T-cell (primary cell): ENCODE data around the gene ADH5. TPM values are rescaled to one million over a fixed set of nuclear protein-coding genes. Genes with fewer than 3 reads are reported as not detected.

Experiments used
- ATAC-seq, 4 experiments: fragments of 200-7000 bp in 3 of 4; fragments of 150-1000 bp in 1 of 4; cut with Tn5 transposase; replicated peaks in 1 of 4; 1 replicate in 3 of 4; 2 replicates in 1 of 4; pipeline ENCODE4 v1.10.0; 2021; ENCODE audit warnings: moderate library complexity in 3 of 4, mild to moderate bottlenecking in 2 of 4, moderate number of reproducible peaks in 1 of 4
- CTCF ChIA-PET, 2 donors: fragments of 300-600 bp; sonication (Branson Sonifier 250); formaldehyde crosslinking; loops; one replicate each; lab custom pipeline; 2022; ENCODE audit warnings: antibody characterized with exemption in 2 of 2; lab: Charles Lee
- POLR2A ChIA-PET, 2 donors: fragments of 300-600 bp; sonication (Branson Sonifier 250); formaldehyde crosslinking; loops; one replicate each; lab custom pipeline; 2022; ENCODE audit warnings: antibody characterized with exemption in 2 of 2; lab: Charles Lee
- DNase-seq, 35 experiments: peaks; one replicate each; pipeline versions ENCODE4 v3.0.0 to v3.0.0-alpha.2; 2013 to 2023
- H3K27ac ChIP-seq: one replicate; pipeline ENCODE4 v1.5.1; 2013; ENCODE audit warnings: low read length
- H3K27me3 ChIP-seq, 2 experiments: replicated peaks in 1 of 2; 1 replicate in 1 of 2; 2 replicates in 1 of 2; pipeline versions ENCODE4 v1.6.1 to v1.7.0; 2013; ENCODE audit warnings: low read length in 1 of 2, mixed read lengths in 1 of 2; ENCODE audit not compliant: control insufficient read depth in 2 of 2, insufficient read depth in 2 of 2; ENCODE audit errors: extremely low read depth in 1 of 2
- H3K36me3 ChIP-seq, 2 donors: 1 replicate in 1 of 2; 2 replicates in 1 of 2; pipeline versions ENCODE4 v1.6.1 to v1.7.0; 2013; ENCODE audit warnings: low read length in 1 of 2; ENCODE audit not compliant: control insufficient read depth in 2 of 2, insufficient read depth in 1 of 2; ENCODE audit errors: extremely low read depth in 1 of 2
- H3K4me1 ChIP-seq, 2 experiments: 1 replicate in 1 of 2; 2 replicates in 1 of 2; pipeline versions ENCODE4 v1.6.1 to v1.7.0; 2013; ENCODE audit warnings: low read length in 2 of 2, mixed read lengths in 1 of 2; ENCODE audit not compliant: insufficient read depth in 2 of 2, control insufficient read depth in 1 of 2; ENCODE audit errors: extremely low read depth in 1 of 2
- H3K4me3 ChIP-seq, 2 donors: 1 replicate in 1 of 2; 2 replicates in 1 of 2; pipeline versions ENCODE4 v1.5.1 to v1.7.0; 2013; ENCODE audit warnings: mild to moderate bottlenecking in 2 of 2, low read length in 1 of 2, moderate library complexity in 1 of 2; ENCODE audit not compliant: control insufficient read depth in 1 of 2; ENCODE audit errors: extremely low read depth in 1 of 2
- H3K9me3 ChIP-seq: 2 replicates; pipeline ENCODE4 v1.7.0; 2013
- H3K27ac Mint-ChIP-seq, 2 donors: one replicate each; pipeline ENCODE4 v1.8.0; 2020 to 2021; ENCODE audit warnings: mild to moderate bottlenecking in 2 of 2, mixed read lengths in 2 of 2
- H3K27me3 Mint-ChIP-seq, 2 donors: one replicate each; pipeline ENCODE4 v1.8.0; 2021 to 2022; ENCODE audit warnings: mixed read lengths in 2 of 2
- H3K36me3 Mint-ChIP-seq: one replicate; pipeline ENCODE4 v1.8.0; 2021; ENCODE audit warnings: mixed read lengths
- H3K4me1 Mint-ChIP-seq, 3 donors: one replicate each; pipeline ENCODE4 v1.8.0; 2020 to 2022; ENCODE audit warnings: mixed read lengths in 3 of 3, mild to moderate bottlenecking in 1 of 3
- H3K4me3 Mint-ChIP-seq, 3 donors: one replicate each; pipeline ENCODE4 v1.8.0; 2020 to 2022; ENCODE audit warnings: mild to moderate bottlenecking in 3 of 3, mixed read lengths in 3 of 3, moderate library complexity in 3 of 3
- H3K9me3 Mint-ChIP-seq, 3 donors: one replicate each; pipeline ENCODE4 v1.8.0; 2020 to 2022; ENCODE audit warnings: mixed read lengths in 3 of 3
- WGBS: methylation state at CpG from one replicate; pipeline ENCODE4 v1.1.5; 2013; ENCODE audit warnings: missing lambda C conversion rate; ENCODE audit not compliant: insufficient coverage; 5-methylcytosine and 5-hydroxymethylcytosine counted together
- total RNA-seq, 35 experiments: library from RNA in 6 of 35; stranded (reverse) in 6 of 35; fragments of 120-200 nt in 1 of 35; gene quantifications; one replicate each; pipeline versions ENCODE4 v1.2.1 to v1.2.4 and lab custom pipeline; 2013 to 2026

The ADH5 gene
- total RNA-seq, 5 donors from 2014 or later (not counting 1 experiment from before 2014, with no cell fraction given): 51.1 to 80.6 (median 70.5) TPM

DNA sequence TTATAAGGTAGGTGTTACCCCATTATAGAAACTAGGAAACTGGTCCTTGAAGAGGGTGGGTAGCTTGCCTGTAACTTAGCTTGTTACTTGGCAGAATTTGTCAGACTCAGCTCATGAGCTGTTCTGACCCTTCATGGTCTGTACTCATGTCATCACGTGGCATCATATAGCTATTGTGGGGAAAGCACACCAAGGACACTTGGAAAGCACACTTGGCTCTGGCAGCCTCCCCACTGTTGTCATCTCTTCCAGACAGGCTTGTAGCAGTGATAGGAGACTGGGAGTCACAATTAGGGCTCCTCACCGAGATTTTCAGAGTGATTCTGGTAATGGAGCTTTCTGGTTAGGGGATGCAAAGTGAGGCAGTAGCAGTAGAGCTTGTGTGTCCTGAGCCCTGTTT is 30.4 kb downstream of the ADH5 start:
- Mint-ChIP-seq H3K36me3 (peaks cover 36% of the 10 kb centered on the region), H3K27ac (no peak overlapping the region), H3K4me3 (no peak overlapping the region), H3K4me1 (peaks cover 8 to 13% (median 10%) of the 10 kb centered on the region in 3 donors), H3K9me3 (no peaks in the 10 kb centered on the region), H3K27me3 (no peaks in the 10 kb centered on the region)
- H3K4me1 ChIP-seq: no peaks in the 10 kb centered on the region
- H3K4me3 ChIP-seq: no peak overlapping the region
- ChIA-PET POLR2A (interaction anchor here in 1 of 2 donors (2.9 kb wide), 1 partner anchor 62 kb away, joined by 8 read pairs; the partner anchor contains the start of gene METAP1), CTCF (interaction anchor here (0.6 to 4.4 kb wide), 6 partner anchors 63 to 616 kb away, joined by 3 to 105 read pairs (median 3); partner anchors contain the start of gene METAP1 (in 2 of the 2))
- H3K27ac ChIP-seq: no peak overlapping the region
- H3K27me3 ChIP-seq: no peaks in the 10 kb centered on the region
- no peaks in the 10 kb centered on the region for H3K9me3 ChIP-seq
- ATAC-seq (no peak), DNase-seq (no peak)
- 100% methylated on average over 1 of the region's 2 CpGs for WGBS
- peaks cover 0 to 32% of the 10 kb centered on the region in 2 donors for H3K36me3 ChIP-seq

- no peak overlapping the region for H3K4me3 Mint-ChIP-seq
- Histone ChIP-seq H3K4me1 (no peaks in the 10 kb centered on the region), H3K9me3 (no peaks in the 10 kb centered on the region), H3K4me3 (no peak overlapping the region), H3K27ac (no peak overlapping the region), H3K27me3 (no peaks in the 10 kb centered on the region), H3K36me3 (peaks cover 0 to 44% of the 10 kb centered on the region in 2 donors)
- WGBS: 17% methylated on average over 1 of the region's 3 CpGs
- ChIA-PET CTCF (interaction anchor here (1.0 to 2.4 kb wide), 4 partner anchors 43 to 59 kb away, joined by 3 to 17 read pairs (median 5); partner anchors contain the start of gene METAP1 (in 2 of the 2)), POLR2A (no interaction called here)
- DNase-seq: no peak
- H3K27me3 Mint-ChIP-seq: no peaks in the 10 kb centered on the region
- H3K9me3 Mint-ChIP-seq: no peaks in the 10 kb centered on the region
- ATAC-seq: no peak
- peaks cover 8 to 24% (median 19%) of the 10 kb centered on the region in 3 donors for H3K4me1 Mint-ChIP-seq
- H3K27ac Mint-ChIP-seq: peak overlapping the region; percentile 43 to 76
- H3K36me3 Mint-ChIP-seq: peaks cover 26% of the 10 kb centered on the region
These were observed 34.1 kb downstream of the ADH5 start for GRCh38 chr4:99054428-99054994.

- Histone ChIP-seq H3K4me3 (no peak overlapping the region), H3K4me1 (no peaks in the 10 kb centered on the region), H3K9me3 (no peaks in the 10 kb centered on the region), H3K27ac (no peak overlapping the region), H3K36me3 (peaks cover 0 to 47% of the 10 kb centered on the region in 2 donors), H3K27me3 (no peaks in the 10 kb centered on the region)
- no peak for ATAC-seq
- Mint-ChIP-seq H3K4me1 (peaks cover 8 to 24% (median 19%) of the 10 kb centered on the region in 3 donors), H3K27me3 (no peaks in the 10 kb centered on the region), H3K36me3 (peaks cover 26% of the 10 kb centered on the region), H3K4me3 (no peak overlapping the region), H3K9me3 (no peaks in the 10 kb centered on the region), H3K27ac (peak overlapping the region; percentile 7 to 62)
- ChIA-PET POLR2A (no interaction called here), CTCF (interaction anchor here in 1 of 2 donors (2.4 kb wide), 1 partner anchor 58 kb away, joined by 17 read pairs; the partner anchor contains the start of gene METAP1)
- DNase-seq: no peak
These were observed 35.7 kb downstream of the ADH5 start for GRCh38 chr4:99052902-99053301.

- Histone ChIP-seq H3K4me3 (no peak overlapping the region), H3K9me3 (no peaks in the 10 kb centered on the region), H3K36me3 (peaks cover 0 to 46% of the 10 kb centered on the region in 2 donors), H3K27me3 (no peaks in the 10 kb centered on the region), H3K4me1 (peaks cover 6 to 7% of the 10 kb centered on the region in 2 experiments), H3K27ac (no peak overlapping the region)
- Mint-ChIP-seq H3K27me3 (no peaks in the 10 kb centered on the region), H3K27ac (peak overlapping the region; percentile 18 to 66), H3K9me3 (no peaks in the 10 kb centered on the region), H3K4me3 (no peak overlapping the region), H3K4me1 (peaks cover 14 to 23% (median 17%) of the 10 kb centered on the region in 3 donors), H3K36me3 (peaks cover 43% of the 10 kb centered on the region)
- ATAC-seq (no peak), DNase-seq (no peak)
- ChIA-PET POLR2A (interaction anchor here in 1 of 2 donors (0.6 kb wide), 1 partner anchor 809 kb away, joined by 4 read pairs; no protein-coding TSS in a partner anchor), CTCF (interaction anchor here in 1 of 2 donors (1.3 kb wide), 1 partner anchor 52 kb away, joined by 8 read pairs; the partner anchor contains the start of gene METAP1)
- no CpG with 5 or more reads among the region's 2 CpGs for WGBS
These were observed 40.9 kb downstream of the ADH5 start for GRCh38 chr4:99047710-99048109.

DNA sequence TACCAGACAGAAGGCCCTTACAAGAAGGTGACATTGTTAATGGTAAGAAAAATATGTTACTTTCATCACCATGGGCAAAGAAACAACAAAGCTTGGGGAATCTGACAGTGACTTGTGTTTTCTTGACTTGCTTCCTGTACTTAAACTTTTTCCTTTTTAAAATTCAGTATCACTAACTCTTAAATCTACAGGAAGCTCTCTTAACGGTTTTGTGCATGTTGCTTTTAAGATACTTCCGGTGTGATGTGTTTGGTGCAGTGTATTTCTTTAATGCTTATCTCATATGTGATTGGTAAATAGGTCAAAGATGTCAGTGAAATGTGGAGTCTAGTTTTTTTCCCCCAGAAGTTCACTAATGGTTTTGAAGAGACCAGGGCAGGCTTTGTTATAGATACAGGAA is 45.2 kb downstream of the ADH5 start:
- peak overlapping the region in 2 of 3 donors; percentile 37 to 41 for H3K4me3 Mint-ChIP-seq
- WGBS: no CpG with 5 or more reads among the region's 2 CpGs
- ChIA-PET CTCF (interaction anchor here (0.6 to 1.6 kb wide), 5 partner anchors 12 to 115 kb away, joined by 6 to 27 read pairs (median 10); partner anchors contain the start of genes EIF4E (in 1 of the 2) and METAP1 (in 1 of the 2)), POLR2A (interaction anchor here (0.5 to 0.9 kb wide), 5 partner anchors 9 to 851 kb away, joined by 3 to 8 read pairs (median 4); partner anchors contain the start of genes LAMTOR3 (in 1 of the 2) and METAP1 (in 1 of the 2))
- H3K27me3 Mint-ChIP-seq: no peaks in the 10 kb centered on the region
- peaks cover 0 to 6% (median 0%) of the 10 kb centered on the region in 3 donors for H3K9me3 Mint-ChIP-seq
- H3K27ac ChIP-seq: peak overlapping the region; percentile 82
- ATAC-seq (peak; percentile 83 to 98 (median 94)), DNase-seq (peak in 5 of 35 experiments; percentile 6 to 66 (median 12))
- H3K27ac Mint-ChIP-seq: peak overlapping the region; percentile 86 to 89
- H3K27me3 ChIP-seq: no peaks in the 10 kb centered on the region
- peaks cover 3% of the 10 kb centered on the region for H3K9me3 ChIP-seq
- peaks cover 41% of the 10 kb centered on the region for H3K36me3 Mint-ChIP-seq
- H3K4me3 ChIP-seq: no peak overlapping the region
- H3K36me3 ChIP-seq: peaks cover 0 to 14% of the 10 kb centered on the region in 2 donors
- H3K4me1 ChIP-seq: peaks cover 6 to 13% of the 10 kb centered on the region in 2 experiments
- H3K4me1 Mint-ChIP-seq: peaks cover 20 to 25% (median 20%) of the 10 kb centered on the region in 3 donors

DNA sequence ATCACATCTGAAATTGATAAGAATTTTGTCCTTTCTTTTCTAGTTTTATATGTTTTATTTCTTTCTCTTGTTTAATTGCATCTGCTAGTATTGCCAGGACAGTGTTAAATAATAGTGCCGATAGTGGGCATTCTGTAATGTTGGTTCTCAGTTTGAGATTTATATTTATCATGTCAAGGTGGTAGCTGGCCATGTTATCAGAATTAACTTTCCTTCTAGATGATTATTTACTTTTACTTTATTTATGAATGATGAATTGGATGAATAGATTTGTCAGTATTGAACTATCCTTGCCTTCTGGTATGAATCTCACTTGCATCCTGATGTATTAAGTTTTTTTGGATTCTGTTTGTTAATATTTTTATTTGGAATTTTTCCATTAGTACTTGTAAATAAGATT is 50.4 kb downstream of the ADH5 start:
- H3K27me3 ChIP-seq: no peaks in the 10 kb centered on the region
- CTCF ChIA-PET: interaction anchor here (0.6 to 2.0 kb wide), 4 partner anchors 18 to 88 kb away, joined by 3 to 5 read pairs (median 4); partner anchors contain the start of gene METAP1 (in 1 of the 2)
- Mint-ChIP-seq H3K27me3 (no peaks in the 10 kb centered on the region), H3K9me3 (peaks cover 0 to 19% (median 5%) of the 10 kb centered on the region in 3 donors), H3K4me3 (no peak overlapping the region), H3K36me3 (peaks cover 61% of the 10 kb centered on the region), H3K4me1 (peaks cover 11 to 14% (median 13%) of the 10 kb centered on the region in 3 donors), H3K27ac (no peak overlapping the region)
- peaks cover 0 to 9% of the 10 kb centered on the region in 2 experiments for H3K4me1 ChIP-seq
- peaks cover 7% of the 10 kb centered on the region for H3K9me3 ChIP-seq
- no peak for ATAC-seq
- no peak for DNase-seq
- peaks cover 0 to 8% of the 10 kb centered on the region in 2 donors for H3K36me3 ChIP-seq
- no CpG with 5 or more reads among the region's 1 CpG for WGBS
- no peak overlapping the region for H3K4me3 ChIP-seq
- no peak overlapping the region for H3K27ac ChIP-seq
- POLR2A ChIA-PET: no interaction called here
